Spleen (tissue), 7 donors: ENCODE data around the gene TRIM7.

Source experiments
- CTCF ChIP-seq, 11 experiments: fragments of 200-600 bp in 7 of 11; fragments of 450-650 bp in 4 of 11; sonication (generic) in 4 of 11; IDR thresholded peaks in 8 of 11; conservative IDR thresholded peaks in 3 of 11; 1 replicate in 7 of 11; 2 replicates in 4 of 11; pipeline versions ENCODE4 v1.4.0 to v1.8.0; 2016 to 2021; ENCODE audit warnings: antibody characterized with exemption in 11 of 11, inconsistent platforms in 4 of 11, mild to moderate bottlenecking in 1 of 11
- POLR2A ChIP-seq, 3 donors: fragments of 450-650 bp; IDR thresholded peaks; one replicate each; pipeline ENCODE4 v1.5.1; 2017; ENCODE audit warnings: antibody characterized with exemption in 3 of 3, mild to moderate bottlenecking in 1 of 3
- POLR2AphosphoS5 ChIP-seq, 3 donors: sonication (generic); formaldehyde crosslinking; IDR thresholded peaks; one replicate each; pipeline ENCODE4 v1.5.1; 2017; ENCODE audit warnings: antibody characterized with exemption in 3 of 3
- donor health status: DM: no; HTN: no; CAD: no; lungs with moderate emphysema.
- donor health status: DM: no; HTN: no; CAD: no.
- donor health status: DM: no; HTN: no; CAD: no.

- TF ChIP-seq CTCF (IDR thresholded peaks at IDR 0.05 in 8 of 11, conservative IDR thresholded peaks at IDR 0.05 in 3 of 11) (no peak), POLR2A (IDR thresholded peaks at IDR 0.05) (no peak), POLR2AphosphoS5 (IDR thresholded peaks at IDR 0.05) (no peak)
Observed at GRCh38 chr5:181203093-181203711, 1.8 kb downstream of the TRIM7 start.
